Esophagus muscularis mucosa (tissue), 2 donors: ENCODE data around the gene PDXDC1.

ENCODE experiments used
- EP300 ChIP-seq: sonication (generic); formaldehyde crosslinking; IDR thresholded peaks from one replicate; pipeline ENCODE4 v1.6.1; 2017; ENCODE audit warnings: antibody characterized with exemption
- POLR2A ChIP-seq: fragments of 450-650 bp; IDR thresholded peaks from one replicate; pipeline ENCODE4 v1.6.1; 2017; ENCODE audit warnings: antibody characterized with exemption, moderate library complexity, mild to moderate bottlenecking, low read depth

DNA sequence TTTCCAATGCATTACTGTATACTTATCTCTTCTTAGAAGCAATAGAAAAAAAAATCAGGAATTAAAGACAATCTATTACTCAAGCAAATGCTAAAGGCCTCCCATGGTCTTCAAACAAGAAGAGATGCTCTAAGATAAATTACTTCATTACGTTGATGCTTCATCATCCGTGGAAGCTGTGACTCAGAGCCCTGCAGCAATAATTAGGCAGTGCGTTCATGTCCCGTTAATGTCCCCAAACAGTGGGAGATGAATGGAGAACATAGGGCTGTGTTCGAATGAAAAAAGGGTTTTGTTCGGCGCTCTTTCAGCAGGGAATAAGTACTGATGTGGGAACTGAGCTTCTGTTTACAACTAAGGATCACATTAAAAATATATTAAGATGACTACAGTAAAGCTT lies 15.9 kb upstream of the PDXDC1 start:
- TF ChIP-seq POLR2A (no peak), EP300 (no peak)
